T-helper 2 cell treated with Interferon-gamma antibody and Interleukin-4, amounts not matched to agents 100 ng/mL and 5 ng/mL, for 36 hours (primary cell): Measurements from ENCODE around the gene UPF1. TPM values are rescaled to one million over a fixed set of nuclear protein-coding genes. Genes with fewer than 3 reads are reported as not detected.

Experiments used
- intact Hi-C: fragments of 100-400 bp; cut with micrococcal nuclease; formaldehyde crosslinking; loops from one replicate; pipeline ENCODE4 v1.15.1; 2023
- total RNA-seq: library from RNA; stranded (reverse); gene quantifications from 2 replicates; pipeline ENCODE4 v1.2.3, GENCODE V29; 2022

The UPF1 gene
- total RNA-seq, 1 donor from 2014 or later, result 100 TPM

GRCh38 chr19:18834644-18834984 lies 2.9 kb downstream of the UPF1 start:
- intact Hi-C loops, result no loop called here

GRCh38 chr19:18839465-18840287 lies 7.9 kb downstream of the UPF1 start:
- intact Hi-C loops, result loop anchor here (10.0 kb wide), 1 partner anchor 45 kb away; the partner anchor contains the start of gene COMP

- intact Hi-C loops, result loop anchor here (10.0 kb wide), 1 partner anchor 46 kb away; the partner anchor contains the start of gene COMP
Measured at GRCh38 chr19:18840288-18841267, 8.8 kb downstream of the UPF1 start.

GRCh38 chr19:18841400-18841799 lies 9.6 kb downstream of the UPF1 start:
- intact Hi-C loops, result loop anchor here (10.0 kb wide), 1 partner anchor 47 kb away; the partner anchor contains the start of gene COMP

GRCh38 chr19:18842166-18842565 lies 10.4 kb downstream of the UPF1 start:
- intact Hi-C loops, result loop anchor here (10.0 kb wide), 1 partner anchor 47 kb away; the partner anchor contains the start of gene COMP

- intact Hi-C loops, result loop anchor here (10.0 kb wide), 1 partner anchor 49 kb away; the partner anchor contains the start of gene COMP
Measured at GRCh38 chr19:18843960-18844359, 12.2 kb downstream of the UPF1 start.

GRCh38 chr19:18844806-18845329 lies 13.1 kb downstream of the UPF1 start:
- intact Hi-C loops, result loop anchor here (5.0 to 10.0 kb wide), 2 partner anchors 50 to 393 kb away; partner anchors contain the start of gene COMP

- intact Hi-C loops, result loop anchor here (5.0 to 10.0 kb wide), 2 partner anchors 51 to 394 kb away; partner anchors contain the start of gene COMP
Measured at GRCh38 chr19:18845961-18846360, 14.2 kb downstream of the UPF1 start.

GRCh38 chr19:18846862-18847548 lies 15.2 kb downstream of the UPF1 start:
- intact Hi-C loops, result loop anchor here (1.0 to 10.0 kb wide), 3 partner anchors 52 to 395 kb away; partner anchors contain the start of gene COMP

- intact Hi-C loops, result loop anchor here (1.0 to 10.0 kb wide), 3 partner anchors 53 to 396 kb away; partner anchors contain the start of gene COMP
Measured at GRCh38 chr19:18847549-18848463, 16.0 kb downstream of the UPF1 start.

GRCh38 chr19:18848878-18849661 lies 17.3 kb downstream of the UPF1 start:
- intact Hi-C loops, result loop anchor here (5.0 to 10.0 kb wide), 2 partner anchors 54 to 397 kb away; partner anchors contain the start of gene COMP

- intact Hi-C loops, result loop anchor here (5.0 to 10.0 kb wide), 2 partner anchors 55 to 398 kb away; partner anchors contain the start of gene COMP
Measured at GRCh38 chr19:18849838-18850400, 18.2 kb downstream of the UPF1 start.

- intact Hi-C loops, result no loop called here
Measured at GRCh38 chr19:18850471-18851375, 19.0 kb downstream of the UPF1 start.

- intact Hi-C loops, result no loop called here
Measured at GRCh38 chr19:18851673-18852325, 20.0 kb downstream of the UPF1 start.

GRCh38 chr19:18852648-18853047 lies 20.9 kb downstream of the UPF1 start:
- intact Hi-C loops, result no loop called here

GRCh38 chr19:18853755-18854427 lies 22.1 kb downstream of the UPF1 start:
- intact Hi-C loops, result no loop called here
